Parathyroid adenoma (tissue), 2 donors: ENCODE data around the gene BAZ2B.

Experiments used
- H2AFZ ChIP-seq: fragments of 300-600 bp; sonication (generic); one replicate; pipeline ENCODE4 v1.7.0; 2017; ENCODE audit warnings: antibody characterized with exemption, mild to moderate bottlenecking
- H3K27ac ChIP-seq: fragments of 300-600 bp; sonication (generic); one replicate; pipeline ENCODE4 v1.7.0; 2017
- H3K27me3 ChIP-seq: fragments of 300-600 bp; sonication (generic); one replicate; pipeline ENCODE4 v1.7.0; 2017; ENCODE audit warnings: low read length; ENCODE audit not compliant: control insufficient read depth, insufficient read depth
- H3K36me3 ChIP-seq: fragments of 300-600 bp; sonication (generic); one replicate; pipeline ENCODE4 v1.7.0; 2017; ENCODE audit warnings: low read length; ENCODE audit not compliant: control insufficient read depth, insufficient read depth
- H3K4me1 ChIP-seq: fragments of 300-600 bp; sonication (generic); one replicate; pipeline ENCODE4 v1.7.0; 2017; ENCODE audit warnings: control low read depth
- H3K4me2 ChIP-seq: fragments of 300-600 bp; sonication (generic); one replicate; pipeline ENCODE4 v1.7.0; 2017; ENCODE audit warnings: low read length
- H3K4me3 ChIP-seq: fragments of 300-600 bp; sonication (generic); one replicate; pipeline ENCODE4 v1.7.0; 2017; ENCODE audit warnings: low read depth, low read length
- H3K79me2 ChIP-seq: fragments of 300-600 bp; sonication (generic); one replicate; pipeline ENCODE4 v1.7.0; 2017; ENCODE audit warnings: control low read depth
- H3K9ac ChIP-seq: fragments of 300-600 bp; sonication (generic); one replicate; pipeline ENCODE4 v1.7.0; 2017; ENCODE audit warnings: mild to moderate bottlenecking
- H3K9me3 ChIP-seq: fragments of 300-600 bp; sonication (generic); one replicate; pipeline ENCODE4 v1.7.0; 2017; ENCODE audit warnings: low read length; ENCODE audit not compliant: control insufficient read depth
- CTCF ChIP-seq: fragments of 300-600 bp; sonication (generic); IDR thresholded peaks from one replicate; pipeline ENCODE4 v1.7.0; 2017; ENCODE audit warnings: antibody characterized with exemption, mild to moderate bottlenecking
- donor health status: primary hyperparathyroidism.

BAZ2B gene

GRCh38 chr2:159290289-159290907 is 325.9 kb downstream of the BAZ2B start:
- Histone ChIP-seq H3K79me2 (no peaks in the 10 kb centered on the region), H3K36me3 (no peaks in the 10 kb centered on the region), H3K9me3 (no peaks in the 10 kb centered on the region), H3K27me3 (no peaks in the 10 kb centered on the region), H3K27ac (no peak overlapping the region), H3K9ac (no peak overlapping the region), H2AFZ (no peak overlapping the region), H3K4me3 (no peak overlapping the region), H3K4me2 (no peak overlapping the region), H3K4me1 (no peaks in the 10 kb centered on the region)
- no peak for TF ChIP-seq CTCF

- H3K9ac ChIP-seq: no peak overlapping the region
- no peak for TF ChIP-seq CTCF
- no peaks in the 10 kb centered on the region for H3K9me3 ChIP-seq
- H3K36me3 ChIP-seq: no peaks in the 10 kb centered on the region
- no peaks in the 10 kb centered on the region for H3K4me1 ChIP-seq
- no peaks in the 10 kb centered on the region for H3K79me2 ChIP-seq
- no peaks in the 10 kb centered on the region for H3K27me3 ChIP-seq
- peak overlapping the region; percentile 2 for H2AFZ ChIP-seq
- peak overlapping the region; percentile 90 for H3K4me2 ChIP-seq
- H3K4me3 ChIP-seq: no peak overlapping the region
- no peak overlapping the region for H3K27ac ChIP-seq
Measured at GRCh38 chr2:159287733-159288132, 328.6 kb downstream of the BAZ2B start.

- TF ChIP-seq CTCF: no peak
- Histone ChIP-seq H3K36me3 (no peaks in the 10 kb centered on the region), H3K9ac (peak overlapping the region; percentile 55), H3K27ac (peak overlapping the region; percentile 87), H3K4me3 (peak overlapping the region; percentile 75), H3K79me2 (no peaks in the 10 kb centered on the region), H3K4me2 (peak overlapping the region; percentile 90), H3K4me1 (no peaks in the 10 kb centered on the region), H2AFZ (peak overlapping the region; percentile 96), H3K9me3 (no peaks in the 10 kb centered on the region), H3K27me3 (no peaks in the 10 kb centered on the region)
Measured at GRCh38 chr2:159286709-159287441, 329.5 kb downstream of the BAZ2B start.

- Histone ChIP-seq H3K4me2 (peak within 1 kb of the TSS; percentile 90), H2AFZ (peak within 1 kb of the TSS; percentile 96), H3K9ac (peak within 1 kb of the TSS; percentile 63), H3K27me3 (no peaks in the 10 kb centered on the region), H3K4me3 (peak within 1 kb of the TSS; percentile 75), H3K36me3 (no peaks in the 10 kb centered on the region), H3K79me2 (no peaks in the 10 kb centered on the region), H3K27ac (peak within 1 kb of the TSS; percentile 87), H3K9me3 (no peaks in the 10 kb centered on the region), H3K4me1 (no peaks in the 10 kb centered on the region)
- no peak for TF ChIP-seq CTCF
Measured at GRCh38 chr2:159285929-159286708, 330.2 kb downstream of the BAZ2B start, which contains the start of gene WDSUB1. Gene WDSUB1 (minus strand): TSS chr2:159286703. CDS start chr2:159283069, 3,634 bp downstream.
